Cardiac muscle cell (in vitro differentiated cells and primary cell): ENCODE measurements around the gene CFAP99. TPM values are rescaled to one million over a fixed set of nuclear protein-coding genes. Genes with fewer than 3 reads are reported as not detected.
A peak's percentile ranks its signal among the peaks of the same experiment; 100 is the strongest.
"Not testable (repeated sequence)": the region's sequence is repeated elsewhere in the genome, so short reads cannot be mapped to it uniquely, and the experiment has no call there.

Experiments used
- DNase-seq, 2 donors: peaks; one replicate each; pipeline versions ENCODE4 v3.0.0 to v3.0.0-alpha.2; 2010 to 2017; ENCODE audit warnings: low read depth in 1 of 2, low spot score in 1 of 2
- H3K27ac ChIP-seq: fragments of 200-600 bp; sonication (generic); 2 replicates; pipeline ENCODE4 v1.5.1; 2016
- H3K27me3 ChIP-seq: fragments of 200-600 bp; sonication (generic); 2 replicates; pipeline ENCODE4 v1.6.0; 2016; ENCODE audit warnings: control low read depth
- H3K36me3 ChIP-seq: fragments of 200-600 bp; sonication (generic); 2 replicates; pipeline ENCODE4 v1.5.1; 2016; ENCODE audit warnings: control low read depth
- H3K4me1 ChIP-seq: fragments of 200-600 bp; sonication (generic); 2 replicates; pipeline ENCODE4 v1.8.1; 2017; ENCODE audit warnings: low read depth, mild to moderate bottlenecking, mixed run types
- H3K4me3 ChIP-seq: fragments of 200-600 bp; sonication (generic); 2 replicates; pipeline ENCODE4 v1.5.1; 2016; ENCODE audit warnings: mild to moderate bottlenecking
- H3K9me3 ChIP-seq: fragments of 200-600 bp; sonication (generic); 2 replicates; pipeline ENCODE4 v1.5.1; 2017; ENCODE audit warnings: low read depth, mild to moderate bottlenecking, control low read depth
- CTCF ChIP-seq: IDR thresholded peaks from 2 replicates; pipeline ENCODE4 v1.5.1; 2012; ENCODE audit warnings: low read depth, mild to moderate bottlenecking, low read length
- polyA plus RNA-seq: library from polyadenylated mRNA; unstranded; fragments of >200 nt; fragmentation: Nextera tagmentation; extraction: Ambion mirVana; gene quantifications from 2 replicates; pipeline ENCODE4 v1.2.1, GENCODE V29; 2016
- total RNA-seq: library from RNA; depleted of rRNA; stranded (reverse); fragments of >200 nt; gene quantifications from 2 replicates; pipeline ENCODE4 v1.2.3, GENCODE V29; 2016

CFAP99 gene
- total and polyA plus RNA-seq, 2 experiments from 2014 or later = 0.10 TPM; not detected in 1

GRCh38 chr4:2459589-2460349 lies 41.0 kb downstream of the CFAP99 start:
- Histone ChIP-seq H3K36me3 (no peaks in the 10 kb centered on the region), H3K27me3 (no peaks in the 10 kb centered on the region), H3K27ac (no peak overlapping the region), H3K4me3 (no peak overlapping the region), H3K4me1 (no peaks in the 10 kb centered on the region), H3K9me3 (no peaks in the 10 kb centered on the region)
- TF ChIP-seq CTCF = no peak
- DNase-seq = no peak

- Histone ChIP-seq H3K9me3 (no peaks in the 10 kb centered on the region), H3K27ac (no peak overlapping the region), H3K4me1 (no peaks in the 10 kb centered on the region), H3K27me3 (no peaks in the 10 kb centered on the region), H3K36me3 (no peaks in the 10 kb centered on the region), H3K4me3 (no peak overlapping the region)
- no peak for TF ChIP-seq CTCF
- DNase-seq = no peak
These were observed 42.6 kb downstream of the CFAP99 start for GRCh38 chr4:2461246-2461960.

GRCh38 chr4:2462218-2462991 lies 43.6 kb downstream of the CFAP99 start:
- H3K4me3 ChIP-seq = peak overlapping the region; percentile 39

DNA sequence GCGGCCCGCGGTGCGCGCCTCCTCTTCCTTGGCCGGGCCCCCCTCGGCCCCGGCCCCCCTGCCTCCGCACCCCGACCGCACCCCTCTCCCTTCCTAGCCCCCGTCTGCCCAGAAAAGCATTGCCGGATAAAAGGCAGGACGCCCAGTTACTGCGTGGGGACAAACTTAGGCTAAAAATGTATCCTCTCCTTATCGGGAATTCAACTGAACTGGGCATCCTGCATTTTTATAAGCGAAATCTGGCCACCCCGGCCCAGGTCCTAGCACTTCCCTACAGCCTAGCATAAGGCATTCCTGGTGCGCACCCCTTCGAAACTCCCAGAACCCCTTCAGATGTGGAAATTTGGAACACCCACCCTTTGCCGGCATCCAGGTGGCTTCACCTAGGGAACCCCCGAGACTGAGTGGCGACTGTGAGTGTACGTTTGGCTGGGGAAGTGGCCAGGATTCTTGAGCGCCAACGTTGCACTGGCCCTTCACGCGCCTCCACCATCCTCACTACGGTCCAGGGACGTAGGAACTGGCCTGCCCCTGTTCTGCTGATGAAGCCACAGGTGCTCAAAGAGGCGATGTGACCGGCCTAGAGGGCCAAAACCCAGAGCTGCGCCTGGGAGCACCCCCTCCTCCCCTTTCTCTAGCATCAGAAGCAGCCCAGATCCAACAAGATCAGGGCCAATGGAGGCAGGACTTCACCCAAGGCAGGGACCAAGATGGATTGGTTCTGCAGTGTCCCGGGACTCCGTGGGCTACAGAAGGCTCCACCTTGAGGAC lies 44.4 kb downstream of the CFAP99 start:
- TF ChIP-seq CTCF = no peak
- no peaks in the 10 kb centered on the region for H3K36me3 ChIP-seq
- peak in 1 of 2 donors; percentile 7 for DNase-seq

More at GRCh38 chr4:2462218-2462991, 43.6 kb downstream of the CFAP99 start:
- Histone ChIP-seq H3K27ac (no peak overlapping the region), H3K4me1 (no peaks in the 10 kb centered on the region), H3K27me3 (no peaks in the 10 kb centered on the region), H3K36me3 (no peaks in the 10 kb centered on the region), H3K9me3 (no peaks in the 10 kb centered on the region)
- peak; percentile 36 for TF ChIP-seq CTCF
- peak; percentile 80 to 85 for DNase-seq

DNA sequence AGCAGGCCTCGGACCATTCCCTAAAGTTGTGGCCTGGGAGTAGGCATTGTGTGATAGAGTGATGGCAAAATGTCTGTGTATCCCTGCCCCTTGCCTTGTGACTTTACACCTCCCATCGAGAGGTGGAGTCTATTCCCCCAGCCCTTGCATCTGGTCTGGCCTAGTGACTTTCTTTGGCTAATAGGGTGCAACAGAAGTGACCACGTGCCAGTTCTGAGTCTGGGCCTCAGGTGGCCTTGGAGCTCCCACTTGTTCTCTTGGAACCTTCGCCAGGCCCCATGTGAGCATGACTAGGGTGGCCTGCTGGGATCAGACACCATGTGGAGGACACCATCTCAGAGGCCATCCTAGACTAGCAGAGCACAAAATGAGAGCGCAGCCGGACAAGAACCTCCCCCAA lies 46.3 kb downstream of the CFAP99 start:
- Histone ChIP-seq H3K36me3 (no peaks in the 10 kb centered on the region), H3K4me3 (no peak overlapping the region), H3K27me3 (no peaks in the 10 kb centered on the region), H3K9me3 (no peaks in the 10 kb centered on the region), H3K27ac (no peak overlapping the region), H3K4me1 (peaks cover 5% of the 10 kb centered on the region)
- no peak for TF ChIP-seq CTCF
- DNase-seq = no peak

More for the DNA sequence above, 44.4 kb downstream of the CFAP99 start:
- H3K4me3 ChIP-seq = peak overlapping the region; percentile 39
- H3K27ac ChIP-seq = no peak overlapping the region
- H3K9me3 ChIP-seq = no peaks in the 10 kb centered on the region
- peaks cover 5% of the 10 kb centered on the region for H3K4me1 ChIP-seq
- H3K27me3 ChIP-seq = no peaks in the 10 kb centered on the region

GRCh38 chr4:2465544-2465943 lies 46.8 kb downstream of the CFAP99 start:
- DNase-seq, H3K36me3 ChIP-seq, H3K27me3 ChIP-seq, H3K4me3 ChIP-seq, H3K9me3 ChIP-seq, H3K27ac ChIP-seq: not testable (repeated sequence)
- H3K4me1 ChIP-seq = peaks cover 10% of the 10 kb centered on the region
